ENCODE results near the gene BCLAF1.

BCLAF1 gene

GRCh38 chr6:136216503-136217401 is 72.9 kb downstream of the BCLAF1 start:
- no peaks in the 10 kb centered on the region for H3K36me3 ChIP-seq (replicated peaks; ENCODE audit: insufficient read depth, low read length)
- TF ChIP-seq CTCF (IDR thresholded peaks at IDR 0.05; ENCODE audit: low read length) (no peak), EZH2phosphoT487 (IDR thresholded peaks at IDR 0.05; ENCODE audit: low read length) (no peak), EZH2 (optimal IDR thresholded peaks at IDR 0.05; ENCODE audit: low read depth, low read length) (no peak)
- no peaks in the 10 kb centered on the region for H3K79me2 ChIP-seq (ENCODE audit: low read length)
- no peaks in the 10 kb centered on the region for H3K27me3 ChIP-seq (replicated peaks; ENCODE audit: insufficient read depth, low read length)
- no peak overlapping the region for H3K27ac ChIP-seq (ENCODE audit: low read length)
- H3K4me3 ChIP-seq (ENCODE audit: low read length), result no peak overlapping the region
- H3K4me2 ChIP-seq (ENCODE audit: low read depth, low read length), result no peak overlapping the region
- no peaks in the 10 kb centered on the region for H3K9me2 ChIP-seq (replicated peaks; ENCODE audit: insufficient read depth, low read length)
- no peak for DNase-seq
- no peaks in the 10 kb centered on the region for H3K9me3 ChIP-seq (replicated peaks; ENCODE audit: insufficient read depth, low read length)
- H2AFZ ChIP-seq (ENCODE audit: low read length), result no peak overlapping the region
- no peaks in the 10 kb centered on the region for H3K4me1 ChIP-seq (ENCODE audit: low read length)
- no peaks in the 10 kb centered on the region for H3F3A ChIP-seq (ENCODE audit: insufficient read depth, low read length)
- H4K20me1 ChIP-seq (ENCODE audit: insufficient read depth, low read length), result no peaks in the 10 kb centered on the region
- H3K9ac ChIP-seq (ENCODE audit: low read length), result no peak overlapping the region

DNA sequence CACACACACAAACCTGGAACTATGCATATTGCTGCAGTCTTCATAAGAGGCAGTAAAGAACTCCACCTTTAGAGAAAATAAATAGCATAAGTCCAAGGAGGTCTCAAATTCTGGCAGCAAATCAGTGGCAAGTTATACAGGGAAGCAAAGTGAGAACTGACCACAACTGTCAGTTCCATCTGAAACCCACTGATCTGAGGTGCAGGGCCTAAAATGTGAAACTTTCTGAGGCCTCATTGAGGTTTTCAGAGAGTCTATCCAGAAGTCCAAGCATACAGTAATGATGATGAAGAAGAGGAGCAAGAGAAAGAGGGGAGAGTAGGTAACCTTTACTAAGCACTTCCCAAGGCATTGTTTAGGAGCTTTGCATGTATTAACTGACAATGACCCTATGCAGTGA is 75.8 kb downstream of the BCLAF1 start:
- H3K4me1 ChIP-seq (ENCODE audit: low read length), result no peaks in the 10 kb centered on the region
- no peaks in the 10 kb centered on the region for H3F3A ChIP-seq (ENCODE audit: insufficient read depth, low read length)
- no peak overlapping the region for H2AFZ ChIP-seq (ENCODE audit: low read length)
- H3K27me3 ChIP-seq (replicated peaks; ENCODE audit: insufficient read depth, low read length), result no peaks in the 10 kb centered on the region
- DNase-seq, result no peak
- no peaks in the 10 kb centered on the region for H3K36me3 ChIP-seq (replicated peaks; ENCODE audit: insufficient read depth, low read length)
- H3K4me3 ChIP-seq (ENCODE audit: low read length), result no peak overlapping the region
- TF ChIP-seq EZH2 (optimal IDR thresholded peaks at IDR 0.05; ENCODE audit: low read depth, low read length) (no peak), CTCF (IDR thresholded peaks at IDR 0.05; ENCODE audit: low read length) (no peak), EZH2phosphoT487 (IDR thresholded peaks at IDR 0.05; ENCODE audit: low read length) (no peak)
- H3K9me3 ChIP-seq (replicated peaks; ENCODE audit: insufficient read depth, low read length), result no peaks in the 10 kb centered on the region
- no peaks in the 10 kb centered on the region for H3K79me2 ChIP-seq (ENCODE audit: low read length)
- H4K20me1 ChIP-seq (ENCODE audit: insufficient read depth, low read length), result no peaks in the 10 kb centered on the region
- H3K9me2 ChIP-seq (replicated peaks; ENCODE audit: insufficient read depth, low read length), result no peaks in the 10 kb centered on the region
- no peak overlapping the region for H3K9ac ChIP-seq (ENCODE audit: low read length)
- H3K4me2 ChIP-seq (ENCODE audit: low read depth, low read length), result no peak overlapping the region
- H3K27ac ChIP-seq (ENCODE audit: low read length), result no peak overlapping the region

DNA sequence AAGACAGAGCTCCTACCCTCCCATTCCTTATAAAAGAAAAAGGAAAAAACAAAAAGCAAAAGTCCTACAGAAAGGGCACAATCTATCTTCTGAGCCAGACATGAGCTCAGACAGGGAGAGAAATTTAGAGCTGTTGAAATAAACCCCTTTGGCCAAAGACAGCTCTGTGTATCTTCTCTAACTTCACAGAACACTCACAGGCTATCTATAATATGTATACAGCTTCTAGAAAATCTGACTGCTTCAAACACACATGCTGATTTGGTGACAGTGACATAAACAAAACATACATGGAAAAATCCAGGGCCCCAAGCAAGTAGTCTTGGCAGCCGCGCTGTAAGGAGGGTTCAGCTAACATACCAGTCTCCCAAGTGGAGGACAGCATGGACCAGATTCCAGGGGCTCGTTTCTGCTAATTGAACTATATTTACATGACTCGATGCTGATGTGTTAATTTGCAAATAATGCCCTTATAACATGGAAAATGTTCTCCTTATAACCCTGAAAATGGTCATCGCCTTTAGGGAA is 76.6 kb downstream of the BCLAF1 start:
- no peaks in the 10 kb centered on the region for H3K79me2 ChIP-seq (ENCODE audit: low read length)
- H3F3A ChIP-seq (ENCODE audit: insufficient read depth, low read length), result no peaks in the 10 kb centered on the region
- H3K9me2 ChIP-seq (replicated peaks; ENCODE audit: insufficient read depth, low read length), result no peaks in the 10 kb centered on the region
- H3K9ac ChIP-seq (ENCODE audit: low read length), result no peak overlapping the region
- H4K20me1 ChIP-seq (ENCODE audit: insufficient read depth, low read length), result no peaks in the 10 kb centered on the region
- no peak overlapping the region for H3K4me3 ChIP-seq (ENCODE audit: low read length)
- no peaks in the 10 kb centered on the region for H3K9me3 ChIP-seq (replicated peaks; ENCODE audit: insufficient read depth, low read length)
- H3K4me1 ChIP-seq (ENCODE audit: low read length), result no peaks in the 10 kb centered on the region
- no peaks in the 10 kb centered on the region for H3K27me3 ChIP-seq (replicated peaks; ENCODE audit: insufficient read depth, low read length)
- no peak overlapping the region for H3K27ac ChIP-seq (ENCODE audit: low read length)
- no peak for DNase-seq
- no peak overlapping the region for H2AFZ ChIP-seq (ENCODE audit: low read length)
- no peaks in the 10 kb centered on the region for H3K36me3 ChIP-seq (replicated peaks; ENCODE audit: insufficient read depth, low read length)
- H3K4me2 ChIP-seq (ENCODE audit: low read depth, low read length), result no peak overlapping the region
- TF ChIP-seq EZH2 (optimal IDR thresholded peaks at IDR 0.05; ENCODE audit: low read depth, low read length), result no peak
- no peak for TF ChIP-seq EZH2phosphoT487 (IDR thresholded peaks at IDR 0.05; ENCODE audit: low read length)
- TF ChIP-seq CTCF (IDR thresholded peaks at IDR 0.05; ENCODE audit: low read length), result no peak

Data from MM.1S (cell line).